ENCODE measurements around the gene DDAH1.

DNA sequence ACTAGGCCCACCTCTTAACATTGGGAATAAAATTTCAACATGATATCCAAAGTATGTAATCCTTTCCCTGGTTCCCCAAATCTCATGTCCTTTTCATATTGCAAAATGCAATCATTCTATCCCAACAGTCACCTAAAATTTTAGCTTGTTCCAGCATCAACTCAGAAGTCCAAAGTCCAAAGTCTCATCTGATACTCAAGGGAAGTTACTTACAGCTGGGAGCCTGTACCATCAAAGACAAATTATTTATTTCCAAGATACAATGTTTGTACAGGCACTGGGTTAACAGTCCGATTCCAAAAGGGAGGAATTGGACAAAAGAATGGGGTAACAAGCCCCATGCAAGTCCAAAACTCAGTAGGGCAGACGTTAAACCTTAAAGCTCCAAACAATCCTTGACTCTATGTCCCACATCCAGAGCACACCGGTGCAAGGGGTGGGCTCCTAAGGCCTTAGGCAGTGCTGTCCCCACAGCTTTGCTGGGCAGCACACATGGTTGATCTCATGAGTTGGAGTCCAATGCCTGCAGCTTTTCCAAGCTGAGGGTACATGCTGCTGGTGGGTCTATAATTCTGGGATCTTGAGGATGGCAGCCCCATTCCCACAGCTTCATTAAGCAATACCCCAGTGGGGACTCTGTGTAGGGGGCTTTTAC, 78.8 kb downstream of the DDAH1 start:
- TF ChIP-seq EP300 (IDR thresholded peaks at IDR 0.05) (no peak), CTCF (IDR thresholded peaks at IDR 0.05) (no peak), POLR2A (IDR thresholded peaks at IDR 0.05) (no peak)

Measured in ovary (tissue), 3 donors.